ENCODE data around the gene TOM1L2. TPM values are rescaled to one million over a fixed set of nuclear protein-coding genes. Genes with fewer than 3 reads are reported as not detected.

TOM1L2 gene
- total RNA-seq, 1 experiment from 2014 or later, result 34.2 TPM

DNA sequence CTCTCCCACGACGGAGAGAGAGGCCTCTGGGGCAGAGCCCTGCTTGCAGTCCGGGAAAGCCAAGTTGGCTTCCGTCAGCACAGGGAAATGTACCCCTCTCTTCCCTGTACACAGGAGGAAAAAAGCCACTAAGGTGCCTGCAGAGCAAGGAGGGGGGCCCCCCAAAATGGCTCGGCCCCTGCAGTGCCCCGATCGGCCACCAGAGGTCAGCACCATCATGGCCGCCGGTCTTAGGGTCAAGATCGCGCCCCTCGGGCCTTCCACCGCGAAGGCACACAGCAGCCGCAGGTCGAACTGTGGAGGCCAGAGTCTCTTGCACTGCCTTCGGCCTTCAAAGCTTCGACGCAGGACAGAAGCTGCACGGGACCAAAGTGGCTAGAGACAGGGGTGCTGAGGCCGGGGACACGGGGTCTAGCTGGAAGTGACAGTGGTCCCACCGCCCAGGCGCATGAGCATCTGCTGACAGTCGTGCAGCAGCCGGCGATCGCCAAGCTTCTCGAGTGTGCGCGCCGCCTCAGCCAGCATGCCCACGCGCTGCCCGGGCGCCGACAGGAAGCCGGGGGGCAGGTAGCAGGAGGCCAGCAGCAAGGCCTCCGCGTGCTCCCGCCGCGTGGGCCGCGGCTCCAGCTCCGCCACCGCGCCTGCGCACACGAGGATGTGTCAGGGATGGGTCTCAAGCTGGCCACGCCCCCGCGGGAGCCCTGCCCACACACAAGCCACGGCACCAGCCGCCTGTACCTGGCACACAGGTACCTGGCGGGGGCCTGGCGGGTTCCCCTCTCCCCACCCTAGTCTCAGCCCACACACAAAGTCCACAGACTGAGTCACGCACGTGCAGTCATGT, 159.8 kb downstream of the TOM1L2 start:
- Mint-ChIP-seq H3K27me3 (ENCODE audit: insufficient read depth, unreplicated experiment) (no peaks in the 10 kb centered on the region), H3K4me1 (ENCODE audit: insufficient read depth, unreplicated experiment) (peaks cover 5% of the 10 kb centered on the region), H3K4me3 (ENCODE audit: unreplicated experiment) (no peak overlapping the region), H3K36me3 (ENCODE audit: insufficient read depth, unreplicated experiment) (peaks cover 72% of the 10 kb centered on the region), H3K9me3 (ENCODE audit: unreplicated experiment) (no peaks in the 10 kb centered on the region), H3K27ac (ENCODE audit: low read depth, unreplicated experiment) (no peak overlapping the region)
- ChIA-PET CTCF (interaction anchor here (0.5 to 5.5 kb wide), 25 partner anchors 8 to 520 kb away, joined by 3 to 92 read pairs (median 3); partner anchors contain the start of gene SREBF1), POLR2A (interaction anchor here (0.6 to 4.0 kb wide), 9 partner anchors 24 to 127 kb away, joined by 3 to 17 read pairs (median 3); no protein-coding TSS in a partner anchor)
- DNase-seq (ENCODE audit: unreplicated experiment), result peak; percentile 62
- intact Hi-C loops (cut with micrococcal nuclease), result loop anchor here (1.0 kb wide), 4 partner anchors 44 to 221 kb away; no protein-coding TSS in a partner anchor
- BruUV-seq (replicated peaks), result TSS peak; percentile 19
- TF ChIP-seq, protein P1, sequence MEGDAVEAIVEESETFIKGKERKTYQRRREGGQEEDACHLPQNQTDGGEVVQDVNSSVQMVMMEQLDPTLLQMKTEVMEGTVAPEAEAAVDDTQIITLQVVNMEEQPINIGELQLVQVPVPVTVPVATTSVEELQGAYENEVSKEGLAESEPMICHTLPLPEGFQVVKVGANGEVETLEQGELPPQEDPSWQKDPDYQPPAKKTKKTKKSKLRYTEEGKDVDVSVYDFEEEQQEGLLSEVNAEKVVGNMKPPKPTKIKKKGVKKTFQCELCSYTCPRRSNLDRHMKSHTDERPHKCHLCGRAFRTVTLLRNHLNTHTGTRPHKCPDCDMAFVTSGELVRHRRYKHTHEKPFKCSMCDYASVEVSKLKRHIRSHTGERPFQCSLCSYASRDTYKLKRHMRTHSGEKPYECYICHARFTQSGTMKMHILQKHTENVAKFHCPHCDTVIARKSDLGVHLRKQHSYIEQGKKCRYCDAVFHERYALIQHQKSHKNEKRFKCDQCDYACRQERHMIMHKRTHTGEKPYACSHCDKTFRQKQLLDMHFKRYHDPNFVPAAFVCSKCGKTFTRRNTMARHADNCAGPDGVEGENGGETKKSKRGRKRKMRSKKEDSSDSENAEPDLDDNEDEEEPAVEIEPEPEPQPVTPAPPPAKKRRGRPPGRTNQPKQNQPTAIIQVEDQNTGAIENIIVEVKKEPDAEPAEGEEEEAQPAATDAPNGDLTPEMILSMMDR (IDR thresholded peaks at IDR 0.05; ENCODE audit: unreplicated experiment), result peak; percentile 98

DNA sequence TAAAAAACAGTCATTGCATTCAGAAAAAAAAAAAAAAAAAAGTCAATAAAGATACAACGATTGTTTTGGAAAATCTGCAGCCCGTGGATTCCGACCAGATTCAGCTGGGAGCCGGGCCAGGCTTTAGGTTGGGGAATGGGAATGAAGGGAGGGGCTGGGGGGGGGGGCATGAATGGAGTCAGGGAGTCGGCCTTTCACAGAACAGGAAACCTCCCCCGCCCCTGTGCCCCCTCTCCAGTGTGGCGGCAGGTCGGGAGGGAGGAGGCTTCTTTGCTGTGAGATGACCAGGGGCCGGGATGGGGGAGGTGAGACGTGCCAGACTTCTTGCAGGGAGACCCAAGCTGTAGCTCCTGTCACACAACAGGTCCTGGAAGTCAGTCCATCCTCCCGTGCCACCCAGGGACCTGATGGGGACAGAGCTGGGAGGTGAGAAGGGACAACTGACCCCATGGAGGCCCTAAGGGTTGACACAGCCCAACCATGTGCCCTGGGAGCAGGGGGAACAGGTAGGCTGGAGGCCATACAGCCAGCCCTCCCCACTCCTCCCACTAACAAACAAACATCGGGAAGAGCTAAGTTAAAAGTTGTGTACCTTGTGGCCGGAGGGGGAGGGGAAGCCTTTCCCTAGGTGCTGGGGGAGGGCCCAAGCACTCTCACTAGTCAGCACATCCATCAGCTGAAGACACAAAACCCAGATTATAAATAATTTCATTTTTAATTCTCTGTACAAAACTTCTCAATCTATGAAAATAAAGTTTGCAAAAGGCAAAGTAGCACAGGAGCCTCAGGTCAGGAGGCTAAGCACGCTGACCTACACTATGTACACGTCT, 160.6 kb downstream of the TOM1L2 start:
- H3K4me3 Mint-ChIP-seq (ENCODE audit: unreplicated experiment), result no peak overlapping the region
- H3K4me1 Mint-ChIP-seq (ENCODE audit: insufficient read depth, unreplicated experiment), result peaks cover 5% of the 10 kb centered on the region
- CTCF ChIA-PET, result interaction anchor here (0.6 to 5.5 kb wide), 23 partner anchors 8 to 133 kb away, joined by 3 to 92 read pairs (median 4); partner anchors contain the start of gene SREBF1
- H3K27me3 Mint-ChIP-seq (ENCODE audit: insufficient read depth, unreplicated experiment), result no peaks in the 10 kb centered on the region
- no peak overlapping the region for H3K27ac Mint-ChIP-seq (ENCODE audit: low read depth, unreplicated experiment)
- POLR2A ChIA-PET, result interaction anchor here (0.7 to 4.0 kb wide), 10 partner anchors 9 to 126 kb away, joined by 3 to 17 read pairs (median 3); no protein-coding TSS in a partner anchor
- no peaks in the 10 kb centered on the region for H3K9me3 Mint-ChIP-seq (ENCODE audit: unreplicated experiment)
- BruUV-seq (replicated peaks), result no TSS peak
- peaks cover 72% of the 10 kb centered on the region for H3K36me3 Mint-ChIP-seq (ENCODE audit: insufficient read depth, unreplicated experiment)
- no peak for DNase-seq (ENCODE audit: unreplicated experiment)
- TF ChIP-seq, protein P1 (IDR thresholded peaks at IDR 0.05; ENCODE audit: unreplicated experiment), result no peak
- intact Hi-C loops (cut with micrococcal nuclease), result loop anchor here (1.0 kb wide), 4 partner anchors 45 to 222 kb away; no protein-coding TSS in a partner anchor

DNA sequence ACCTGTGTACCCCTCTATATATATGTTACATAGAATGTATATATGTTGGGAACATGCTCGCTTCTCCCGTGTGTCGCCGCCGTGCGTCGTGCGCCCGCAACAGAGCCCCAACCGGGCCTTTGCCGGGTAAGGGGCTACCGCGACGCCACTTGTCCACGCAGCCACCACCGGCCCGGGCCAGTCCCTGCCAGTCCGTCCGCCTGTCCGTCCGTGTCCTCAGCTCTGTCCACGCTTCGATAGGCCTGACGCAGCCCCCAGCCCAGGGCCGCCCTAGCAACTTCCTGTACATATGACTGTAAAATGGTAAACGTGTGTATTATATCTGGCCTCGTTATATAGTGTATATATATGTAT, 161.3 kb downstream of the TOM1L2 start:
- DNase-seq (ENCODE audit: unreplicated experiment), result no peak
- ChIA-PET CTCF (interaction anchor here (0.5 to 5.5 kb wide), 9 partner anchors 10 to 130 kb away, joined by 3 to 92 read pairs (median 4); no protein-coding TSS in a partner anchor), POLR2A (interaction anchor here (1.0 to 2.0 kb wide), 3 partner anchors 10 to 49 kb away, joined by 3 to 5 read pairs (median 3); no protein-coding TSS in a partner anchor)
- peaks cover 9% of the 10 kb centered on the region for H3K4me1 Mint-ChIP-seq (ENCODE audit: insufficient read depth, unreplicated experiment)
- peaks cover 76% of the 10 kb centered on the region for H3K36me3 Mint-ChIP-seq (ENCODE audit: insufficient read depth, unreplicated experiment)
- H3K27ac Mint-ChIP-seq (ENCODE audit: low read depth, unreplicated experiment), result no peak overlapping the region
- TF ChIP-seq, protein P1 (IDR thresholded peaks at IDR 0.05; ENCODE audit: unreplicated experiment), result no peak
- no peak overlapping the region for H3K4me3 Mint-ChIP-seq (ENCODE audit: unreplicated experiment)
- no peaks in the 10 kb centered on the region for H3K9me3 Mint-ChIP-seq (ENCODE audit: unreplicated experiment)
- H3K27me3 Mint-ChIP-seq (ENCODE audit: insufficient read depth, unreplicated experiment), result no peaks in the 10 kb centered on the region
- intact Hi-C loops (cut with micrococcal nuclease), result no loop called here
- TSS peak; percentile 59 for BruUV-seq (replicated peaks)

Data from MCF 10A (cell line).